Esophagus squamous epithelium (tissue), 4 donors: ENCODE measurements around the gene HBD.
"Not testable (repeated sequence)": the region's sequence is repeated elsewhere in the genome, so short reads cannot be mapped to it uniquely, and the experiment has no call there.

Source experiments
- CTCF ChIP-seq, 6 experiments: fragments of 450-650 bp in 4 of 6; fragments of 200-600 bp in 2 of 6; sonication (generic) in 2 of 6; IDR thresholded peaks; one replicate each; pipeline ENCODE4 v1.5.1; 2016 to 2019; ENCODE audit warnings: antibody characterized with exemption in 6 of 6, mild to moderate bottlenecking in 4 of 6, moderate library complexity in 4 of 6
- POLR2A ChIP-seq, 4 donors: fragments of 450-650 bp; IDR thresholded peaks; one replicate each; pipeline ENCODE4 v1.6.1; 2017; ENCODE audit warnings: antibody characterized with exemption in 4 of 4, mild to moderate bottlenecking in 4 of 4, moderate library complexity in 3 of 4

GRCh38 chr11:5254646-5255413 is 20.5 kb upstream of the HBD start, which contains the start of gene HBG2:
- TF ChIP-seq CTCF, POLR2A (IDR thresholded peaks at IDR 0.05): not testable (repeated sequence)
